ENCODE results near the gene RXRB. TPM values are rescaled to one million over a fixed set of nuclear protein-coding genes. Genes with fewer than 3 reads are reported as not detected.
"Not testable (repeated sequence)": the region's sequence is repeated elsewhere in the genome, so short reads cannot be mapped to it uniquely, and the experiment has no call there.

RXRB gene
- polyA plus RNA-seq, 1 donor: 45.5 TPM

- Histone ChIP-seq H3K27ac (ENCODE audit: low read length) (no peak overlapping the region), H3K36me3 (ENCODE audit: control insufficient read depth, insufficient read depth, low read length) (no peaks in the 10 kb centered on the region), H3K4me1 (ENCODE audit: control insufficient read depth, insufficient read depth, low read length) (peaks cover 4% of the 10 kb centered on the region), H3K4me3 (ENCODE audit: low read length) (peak overlapping the region; percentile 48), H3K27me3 (ENCODE audit: control insufficient read depth, insufficient read depth, low read length) (no peaks in the 10 kb centered on the region), H3K9me3 (ENCODE audit: control insufficient read depth, low read depth, low read length) (peaks cover 2% of the 10 kb centered on the region)
- no CpG with 5 or more reads among the region's 58 CpGs for WGBS (ENCODE audit: insufficient coverage, low lambda C conversion rate)
- DNase-seq: peak; percentile 37 to 71
Observed at GRCh38 chr6:33161354-33162331, 38.8 kb downstream of the RXRB start.

- no peak for DNase-seq
- peaks cover 2% of the 10 kb centered on the region for H3K9me3 ChIP-seq (ENCODE audit: control insufficient read depth, low read depth, low read length)
- WGBS (ENCODE audit: insufficient coverage, low lambda C conversion rate): 80% methylated on average over 1 of the region's 13 CpGs
- no peaks in the 10 kb centered on the region for H3K27me3 ChIP-seq (ENCODE audit: control insufficient read depth, insufficient read depth, low read length)
- H3K27ac ChIP-seq (ENCODE audit: low read length): no peak overlapping the region
- H3K36me3 ChIP-seq (ENCODE audit: control insufficient read depth, insufficient read depth, low read length): no peaks in the 10 kb centered on the region
- no peak overlapping the region for H3K4me3 ChIP-seq (ENCODE audit: low read length)
- H3K4me1 ChIP-seq (ENCODE audit: control insufficient read depth, insufficient read depth, low read length): peaks cover 4% of the 10 kb centered on the region
Observed at GRCh38 chr6:33160728-33161344, 39.6 kb downstream of the RXRB start.

- no peaks in the 10 kb centered on the region for H3K27me3 ChIP-seq (ENCODE audit: control insufficient read depth, insufficient read depth, low read length)
- no peak for DNase-seq
- WGBS (ENCODE audit: insufficient coverage, low lambda C conversion rate): no CpG with 5 or more reads among the region's 11 CpGs
- no peak overlapping the region for H3K27ac ChIP-seq (ENCODE audit: low read length)
- no peak overlapping the region for H3K4me3 ChIP-seq (ENCODE audit: low read length)
- no peaks in the 10 kb centered on the region for H3K36me3 ChIP-seq (ENCODE audit: control insufficient read depth, insufficient read depth, low read length)
- peaks cover 4% of the 10 kb centered on the region for H3K4me1 ChIP-seq (ENCODE audit: control insufficient read depth, insufficient read depth, low read length)
- peaks cover 2% of the 10 kb centered on the region for H3K9me3 ChIP-seq (ENCODE audit: control insufficient read depth, low read depth, low read length)
Observed at GRCh38 chr6:33160096-33160495, 40.4 kb downstream of the RXRB start.

- Histone ChIP-seq H3K27me3 (ENCODE audit: control insufficient read depth, insufficient read depth, low read length) (peaks cover 6% of the 10 kb centered on the region), H3K27ac (ENCODE audit: low read length) (no peak overlapping the region), H3K9me3 (ENCODE audit: control insufficient read depth, low read depth, low read length) (peaks cover 2% of the 10 kb centered on the region), H3K4me3 (ENCODE audit: low read length) (no peak overlapping the region), H3K36me3 (ENCODE audit: control insufficient read depth, insufficient read depth, low read length) (no peaks in the 10 kb centered on the region), H3K4me1 (ENCODE audit: control insufficient read depth, insufficient read depth, low read length) (peaks cover 3% of the 10 kb centered on the region)
- WGBS (ENCODE audit: insufficient coverage, low lambda C conversion rate): no CpG with 5 or more reads among the region's 2 CpGs
- DNase-seq: peak in 1 of 2 donors; percentile 50
Observed at GRCh38 chr6:33156964-33157363, 43.5 kb downstream of the RXRB start.

DNA sequence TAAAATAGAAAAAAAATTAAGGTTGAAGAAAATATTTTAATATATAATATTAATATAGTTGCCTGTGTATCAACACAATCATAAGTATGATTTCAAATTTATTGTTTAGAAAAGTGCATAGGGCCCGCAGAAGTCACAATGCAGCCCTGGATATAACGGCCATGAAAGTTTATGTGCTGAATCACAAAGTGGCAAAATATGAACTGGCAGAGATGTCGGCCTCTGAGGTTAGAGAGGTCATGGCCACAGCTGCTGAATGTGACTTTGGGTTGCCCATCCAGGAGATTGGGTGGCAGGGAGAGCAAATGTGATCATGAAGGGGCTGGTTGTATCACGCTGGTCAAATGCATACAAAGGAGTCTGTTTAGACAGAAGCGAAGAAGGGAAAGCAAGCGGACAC lies 43.9 kb downstream of the RXRB start:
- no peaks in the 10 kb centered on the region for H3K36me3 ChIP-seq (ENCODE audit: control insufficient read depth, insufficient read depth, low read length)
- H3K27ac ChIP-seq (ENCODE audit: low read length): no peak overlapping the region
- peaks cover 6% of the 10 kb centered on the region for H3K27me3 ChIP-seq (ENCODE audit: control insufficient read depth, insufficient read depth, low read length)
- no peak for DNase-seq
- no CpG with 5 or more reads among the region's 6 CpGs for WGBS (ENCODE audit: insufficient coverage, low lambda C conversion rate)
- H3K4me1 ChIP-seq (ENCODE audit: control insufficient read depth, insufficient read depth, low read length): no peaks in the 10 kb centered on the region
- no peaks in the 10 kb centered on the region for H3K9me3 ChIP-seq (ENCODE audit: control insufficient read depth, low read depth, low read length)
- no peak overlapping the region for H3K4me3 ChIP-seq (ENCODE audit: low read length)

- Histone ChIP-seq H3K27ac (ENCODE audit: low read length) (no peak overlapping the region), H3K36me3 (ENCODE audit: control insufficient read depth, insufficient read depth, low read length) (no peaks in the 10 kb centered on the region), H3K9me3 (ENCODE audit: control insufficient read depth, low read depth, low read length) (no peaks in the 10 kb centered on the region), H3K4me1 (ENCODE audit: control insufficient read depth, insufficient read depth, low read length) (no peaks in the 10 kb centered on the region), H3K27me3 (ENCODE audit: control insufficient read depth, insufficient read depth, low read length) (peaks cover 6% of the 10 kb centered on the region), H3K4me3 (ENCODE audit: low read length) (no peak overlapping the region)
- DNase-seq: no peak
- WGBS (ENCODE audit: insufficient coverage, low lambda C conversion rate): 47% methylated on average over 2 of the region's 4 CpGs
Observed at GRCh38 chr6:33154349-33154748, 46.1 kb downstream of the RXRB start.

- no peak overlapping the region for H3K27ac ChIP-seq (ENCODE audit: low read length)
- no peaks in the 10 kb centered on the region for H3K36me3 ChIP-seq (ENCODE audit: control insufficient read depth, insufficient read depth, low read length)
- no CpG with 5 or more reads among the region's 1 CpG for WGBS (ENCODE audit: insufficient coverage, low lambda C conversion rate)
- DNase-seq: no peak
- H3K4me1 ChIP-seq (ENCODE audit: control insufficient read depth, insufficient read depth, low read length): no peaks in the 10 kb centered on the region
- no peaks in the 10 kb centered on the region for H3K9me3 ChIP-seq (ENCODE audit: control insufficient read depth, low read depth, low read length)
- no peak overlapping the region for H3K4me3 ChIP-seq (ENCODE audit: low read length)
- H3K27me3 ChIP-seq (ENCODE audit: control insufficient read depth, insufficient read depth, low read length): peaks cover 10% of the 10 kb centered on the region
Observed at GRCh38 chr6:33151050-33151449, 49.4 kb downstream of the RXRB start.

- no CpG with 5 or more reads among the region's 3 CpGs for WGBS (ENCODE audit: insufficient coverage, low lambda C conversion rate)
- DNase-seq; H3K36me3 ChIP-seq (ENCODE audit: control insufficient read depth, insufficient read depth, low read length); H3K9me3 ChIP-seq (ENCODE audit: control insufficient read depth, low read depth, low read length); H3K4me3 ChIP-seq (ENCODE audit: low read length); H3K27ac ChIP-seq (ENCODE audit: low read length); H3K4me1 ChIP-seq (ENCODE audit: control insufficient read depth, insufficient read depth, low read length): not testable (repeated sequence)
- H3K27me3 ChIP-seq (ENCODE audit: control insufficient read depth, insufficient read depth, low read length): peaks cover 10% of the 10 kb centered on the region
Observed at GRCh38 chr6:33150560-33150959, 49.9 kb downstream of the RXRB start.

GRCh38 chr6:33147807-33148666 lies 52.4 kb downstream of the RXRB start:
- no peak for DNase-seq
- Histone ChIP-seq H3K4me3 (ENCODE audit: low read length) (no peak overlapping the region), H3K4me1 (ENCODE audit: control insufficient read depth, insufficient read depth, low read length) (no peaks in the 10 kb centered on the region), H3K27me3 (ENCODE audit: control insufficient read depth, insufficient read depth, low read length) (peaks cover 9% of the 10 kb centered on the region), H3K9me3 (ENCODE audit: control insufficient read depth, low read depth, low read length) (no peaks in the 10 kb centered on the region), H3K27ac (ENCODE audit: low read length) (no peak overlapping the region), H3K36me3 (ENCODE audit: control insufficient read depth, insufficient read depth, low read length) (no peaks in the 10 kb centered on the region)
- 7% methylated on average over 3 of the region's 8 CpGs for WGBS (ENCODE audit: insufficient coverage, low lambda C conversion rate)

DNA sequence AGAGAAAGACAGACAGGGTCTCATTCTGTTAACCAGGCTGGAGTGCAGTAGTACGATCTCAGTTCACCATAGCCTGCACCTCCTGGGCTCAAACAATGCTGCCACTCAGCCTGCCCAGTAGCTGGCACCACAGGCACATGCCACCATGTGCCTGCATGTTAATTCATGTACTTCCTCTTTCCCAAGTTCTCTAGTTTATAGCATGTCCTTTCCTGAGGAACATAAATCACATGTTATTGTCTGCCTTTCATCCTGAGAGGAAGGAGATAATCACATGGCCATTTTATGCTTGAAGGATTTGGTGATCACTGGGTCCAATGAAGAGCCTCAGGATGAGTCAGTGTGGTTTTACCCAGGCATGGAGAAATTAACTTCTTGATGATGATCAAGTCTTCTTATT lies 56.1 kb downstream of the RXRB start:
- WGBS (ENCODE audit: insufficient coverage, low lambda C conversion rate): no CpG with 5 or more reads among the region's 1 CpG
- Histone ChIP-seq H3K4me3 (ENCODE audit: low read length) (no peak overlapping the region), H3K9me3 (ENCODE audit: control insufficient read depth, low read depth, low read length) (no peaks in the 10 kb centered on the region), H3K27ac (ENCODE audit: low read length) (no peak overlapping the region), H3K27me3 (ENCODE audit: control insufficient read depth, insufficient read depth, low read length) (peaks cover 17% of the 10 kb centered on the region), H3K36me3 (ENCODE audit: control insufficient read depth, insufficient read depth, low read length) (no peaks in the 10 kb centered on the region), H3K4me1 (ENCODE audit: control insufficient read depth, insufficient read depth, low read length) (no peaks in the 10 kb centered on the region)
- peak in 1 of 2 donors; percentile 6 for DNase-seq
